ENCODE results near the gene PRKCA. TPM values are rescaled to one million over a fixed set of nuclear protein-coding genes. Genes with fewer than 3 reads are reported as not detected.

Gene PRKCA
- total RNA-seq, 4 donors from 2014 or later, result 24.5 to 61.9 (median 40.8) TPM

GRCh38 chr17:66480243-66480642 lies 177.8 kb downstream of the PRKCA start:
- Histone ChIP-seq H3K27ac (replicated peaks in 1 of 4) (no peak overlapping the region), H3K4me3 (no peak overlapping the region), H3K9me3 (no peaks in the 10 kb centered on the region), H3K27me3 (no peaks in the 10 kb centered on the region), H3K4me1 (no peaks in the 10 kb centered on the region), H3K36me3 (no peaks in the 10 kb centered on the region)
- 78% methylated on average over 5 of the region's 5 CpGs for WGBS
- DNase-seq (ENCODE audit: extremely low spot score), result no peak
- intact Hi-C loops (cut with DNase I), result no loop called here
- no peak for TF ChIP-seq EP300 (IDR thresholded peaks at IDR 0.05)
- no peak for TF ChIP-seq CTCF (IDR thresholded peaks at IDR 0.05)
- no peak for TF ChIP-seq POLR2AphosphoS5 (IDR thresholded peaks at IDR 0.05)
- no peak for TF ChIP-seq POLR2A (IDR thresholded peaks at IDR 0.05; ENCODE audit: low read depth)

- H3K9me3 ChIP-seq, result no peaks in the 10 kb centered on the region
- no peaks in the 10 kb centered on the region for H3K36me3 ChIP-seq
- intact Hi-C loops (cut with DNase I), result no loop called here
- no peak overlapping the region for H3K4me3 ChIP-seq
- H3K4me1 ChIP-seq, result no peaks in the 10 kb centered on the region
- no peaks in the 10 kb centered on the region for H3K27me3 ChIP-seq
- no peak overlapping the region for H3K27ac ChIP-seq (replicated peaks in 1 of 4)
- DNase-seq (ENCODE audit: extremely low spot score), result no peak
- TF ChIP-seq POLR2A (IDR thresholded peaks at IDR 0.05; ENCODE audit: low read depth), result no peak
- no peak for TF ChIP-seq POLR2AphosphoS5 (IDR thresholded peaks at IDR 0.05)
- TF ChIP-seq EP300 (IDR thresholded peaks at IDR 0.05), result no peak
- TF ChIP-seq CTCF (IDR thresholded peaks at IDR 0.05), result no peak
- WGBS, result 95% methylated on average over 7 of the region's 7 CpGs
Measured at GRCh38 chr17:66480802-66481201, 178.4 kb downstream of the PRKCA start.

GRCh38 chr17:66481271-66481670 lies 178.9 kb downstream of the PRKCA start:
- H3K27me3 ChIP-seq, result no peaks in the 10 kb centered on the region
- 78% methylated on average over 8 of the region's 8 CpGs for WGBS
- H3K36me3 ChIP-seq, result no peaks in the 10 kb centered on the region
- intact Hi-C loops (cut with DNase I), result no loop called here
- H3K4me1 ChIP-seq, result no peaks in the 10 kb centered on the region
- DNase-seq (ENCODE audit: extremely low spot score), result no peak
- no peak overlapping the region for H3K4me3 ChIP-seq
- H3K9me3 ChIP-seq, result no peaks in the 10 kb centered on the region
- TF ChIP-seq POLR2AphosphoS5 (IDR thresholded peaks at IDR 0.05), result no peak
- TF ChIP-seq CTCF (IDR thresholded peaks at IDR 0.05), result no peak
- TF ChIP-seq EP300 (IDR thresholded peaks at IDR 0.05), result no peak
- no peak for TF ChIP-seq POLR2A (IDR thresholded peaks at IDR 0.05; ENCODE audit: low read depth)
- H3K27ac ChIP-seq (replicated peaks in 1 of 4), result no peak overlapping the region

- H3K4me3 ChIP-seq, result no peak overlapping the region
- no peaks in the 10 kb centered on the region for H3K4me1 ChIP-seq
- H3K27me3 ChIP-seq, result no peaks in the 10 kb centered on the region
- no peaks in the 10 kb centered on the region for H3K9me3 ChIP-seq
- intact Hi-C loops (cut with DNase I), result no loop called here
- DNase-seq (ENCODE audit: extremely low spot score), result no peak
- TF ChIP-seq CTCF (IDR thresholded peaks at IDR 0.05), result no peak
- no peak overlapping the region for H3K27ac ChIP-seq (replicated peaks in 1 of 4)
- no peaks in the 10 kb centered on the region for H3K36me3 ChIP-seq
- WGBS, result 88% methylated on average over 8 of the region's 8 CpGs
Measured at GRCh38 chr17:66483906-66484305, 181.5 kb downstream of the PRKCA start.

GRCh38 chr17:66485309-66485947 lies 183.0 kb downstream of the PRKCA start:
- DNase-seq (ENCODE audit: extremely low spot score), result no peak
- Histone ChIP-seq H3K27ac (replicated peaks in 1 of 4) (no peak overlapping the region), H3K36me3 (no peaks in the 10 kb centered on the region), H3K4me1 (no peaks in the 10 kb centered on the region), H3K27me3 (no peaks in the 10 kb centered on the region), H3K9me3 (no peaks in the 10 kb centered on the region), H3K4me3 (no peak overlapping the region)
- intact Hi-C loops (cut with DNase I), result no loop called here
- TF ChIP-seq POLR2AphosphoS5 (IDR thresholded peaks at IDR 0.05), result no peak
- no peak for TF ChIP-seq CTCF (IDR thresholded peaks at IDR 0.05)
- TF ChIP-seq POLR2A (IDR thresholded peaks at IDR 0.05; ENCODE audit: low read depth), result no peak
- no peak for TF ChIP-seq EP300 (IDR thresholded peaks at IDR 0.05)
- 74% methylated on average over 9 of the region's 9 CpGs for WGBS
